HG02852 (cell line): ENCODE measurements around the gene JAM3.
"Not testable (repeated sequence)": the region's sequence is repeated elsewhere in the genome, so short reads cannot be mapped to it uniquely, and the experiment has no call there.

Source experiments
- ATAC-seq: cut with Tn5 transposase; IDR thresholded peaks from one replicate; pipeline ENCODE4 v1.9.1; 2021; ENCODE audit warnings: mild to moderate bottlenecking, moderate library complexity; ENCODE audit not compliant: unreplicated experiment

Gene JAM3

GRCh38 chr11:134098566-134099184 is 29.8 kb downstream of the JAM3 start:
- no peak for ATAC-seq

GRCh38 chr11:134100171-134100570 is 31.3 kb downstream of the JAM3 start:
- no peak for ATAC-seq

GRCh38 chr11:134101282-134101681 is 32.4 kb downstream of the JAM3 start:
- ATAC-seq: no peak

DNA sequence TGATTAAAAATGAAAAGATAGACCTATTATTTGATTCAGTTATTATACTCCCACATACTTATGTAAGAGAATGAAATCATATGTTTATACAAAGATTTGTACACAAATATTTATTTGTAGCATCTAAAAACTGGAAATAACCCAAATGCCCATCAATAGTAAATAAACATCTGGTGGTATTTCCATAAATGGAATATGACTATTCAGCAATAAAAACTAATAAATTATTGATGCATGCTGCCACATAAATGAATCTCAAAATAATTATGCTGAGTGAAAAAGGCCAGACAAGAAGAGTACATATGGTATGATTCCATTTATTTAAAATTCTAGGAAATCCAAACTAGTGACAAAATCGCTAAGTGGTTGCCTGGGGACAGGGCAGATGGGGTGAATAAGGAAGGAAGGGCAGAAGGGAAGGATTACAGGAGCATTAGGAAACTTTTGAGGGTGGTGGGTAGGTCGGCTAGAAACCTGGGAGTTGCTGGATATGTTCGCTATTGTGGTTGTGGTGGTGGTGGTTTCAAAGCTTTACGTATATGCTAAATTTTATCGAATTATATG is 41.5 kb downstream of the JAM3 start:
- no peak for ATAC-seq

DNA sequence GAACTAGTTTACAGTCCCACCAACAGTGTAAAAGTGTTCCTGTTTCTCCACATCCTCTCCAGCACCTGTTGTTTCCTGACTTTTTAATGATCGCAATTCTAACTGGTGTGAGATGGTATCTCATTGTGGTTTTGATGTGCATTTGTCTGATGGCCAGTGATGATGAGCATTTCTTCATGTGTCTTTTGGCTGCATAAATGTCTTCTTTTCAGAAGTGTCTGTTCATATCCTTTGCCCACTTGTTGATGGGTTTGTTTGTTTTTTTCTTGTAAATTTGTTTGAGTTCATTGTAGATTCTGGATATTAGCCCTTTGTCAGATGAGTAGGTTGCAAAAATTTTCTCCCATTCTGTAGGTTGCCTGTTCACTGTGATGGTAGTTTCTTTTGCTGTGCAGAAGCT is 44.9 kb downstream of the JAM3 start:
- ATAC-seq: not testable (repeated sequence)

GRCh38 chr11:134116210-134116609 is 47.3 kb downstream of the JAM3 start:
- ATAC-seq: no peak

DNA sequence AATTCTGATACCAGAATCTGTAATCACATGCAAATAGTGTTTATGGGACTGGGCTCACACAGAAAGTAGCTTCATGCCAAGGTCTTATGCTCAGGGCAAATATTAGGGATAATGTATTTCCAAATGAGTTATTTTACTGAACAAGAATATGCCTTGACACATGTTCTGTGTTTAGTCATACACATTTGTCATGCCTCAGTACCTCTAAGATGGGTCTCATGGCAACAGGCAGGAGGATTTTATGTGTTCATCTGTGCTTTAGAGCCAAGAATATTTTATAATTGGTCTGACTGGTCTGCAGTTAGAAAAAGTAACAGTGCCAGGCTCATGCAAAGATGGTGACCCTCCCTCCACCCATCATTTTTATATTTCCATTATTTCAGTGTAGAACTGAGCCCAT is 49.1 kb downstream of the JAM3 start:
- ATAC-seq: no peak

DNA sequence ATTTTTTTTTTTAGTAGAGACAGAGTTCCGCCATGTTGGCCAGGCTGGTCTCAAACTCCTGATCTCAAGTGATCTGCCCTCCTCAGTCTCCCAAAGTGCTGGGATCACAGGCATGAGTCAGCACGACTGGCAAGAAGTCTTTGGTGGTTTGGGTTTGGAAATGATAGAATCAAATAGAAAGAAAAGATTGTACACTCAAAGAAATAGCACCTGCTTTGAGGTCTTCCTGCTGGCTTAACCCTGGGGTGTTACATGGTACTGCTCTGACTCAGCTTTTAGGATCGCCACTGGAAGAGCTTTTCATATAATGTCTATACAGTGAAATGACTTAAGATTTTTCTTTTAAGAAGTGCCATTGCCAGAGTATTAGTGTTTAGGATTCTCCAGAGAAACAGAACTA is 50.2 kb downstream of the JAM3 start:
- no peak for ATAC-seq

DNA sequence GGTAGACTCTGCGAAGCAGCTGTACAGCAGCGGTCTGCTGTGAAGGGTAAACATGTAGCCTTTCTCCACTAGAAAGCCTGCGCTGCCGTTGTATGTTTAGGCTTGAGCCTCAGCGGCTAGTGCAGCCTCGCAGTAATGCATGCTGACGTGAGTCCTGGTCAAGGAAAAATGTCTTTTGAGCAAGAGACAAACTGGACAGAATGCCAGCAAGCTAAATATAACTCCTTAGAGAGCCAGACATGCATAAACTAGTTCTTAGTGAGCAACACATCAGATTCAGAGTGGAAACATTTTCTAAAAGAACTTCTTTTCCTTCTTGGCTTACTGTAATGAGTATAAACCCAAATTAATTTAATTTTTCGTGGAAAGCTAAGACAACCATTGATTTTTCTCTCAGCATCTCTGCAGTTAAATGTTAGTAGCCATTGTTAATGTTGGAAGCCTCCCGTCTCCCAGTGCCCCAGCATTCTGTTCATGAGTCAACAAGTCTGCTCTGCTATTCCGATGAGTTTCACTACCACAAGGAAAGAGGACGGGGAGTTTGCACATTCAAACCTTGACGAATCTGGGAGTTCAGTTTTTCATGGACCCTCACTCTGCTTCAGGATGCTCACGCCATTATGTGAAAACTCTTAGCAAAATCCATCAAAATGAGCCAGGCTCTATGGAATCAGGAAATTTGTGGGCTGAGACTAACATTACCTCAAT is 51.4 kb downstream of the JAM3 start:
- no peak for ATAC-seq

DNA sequence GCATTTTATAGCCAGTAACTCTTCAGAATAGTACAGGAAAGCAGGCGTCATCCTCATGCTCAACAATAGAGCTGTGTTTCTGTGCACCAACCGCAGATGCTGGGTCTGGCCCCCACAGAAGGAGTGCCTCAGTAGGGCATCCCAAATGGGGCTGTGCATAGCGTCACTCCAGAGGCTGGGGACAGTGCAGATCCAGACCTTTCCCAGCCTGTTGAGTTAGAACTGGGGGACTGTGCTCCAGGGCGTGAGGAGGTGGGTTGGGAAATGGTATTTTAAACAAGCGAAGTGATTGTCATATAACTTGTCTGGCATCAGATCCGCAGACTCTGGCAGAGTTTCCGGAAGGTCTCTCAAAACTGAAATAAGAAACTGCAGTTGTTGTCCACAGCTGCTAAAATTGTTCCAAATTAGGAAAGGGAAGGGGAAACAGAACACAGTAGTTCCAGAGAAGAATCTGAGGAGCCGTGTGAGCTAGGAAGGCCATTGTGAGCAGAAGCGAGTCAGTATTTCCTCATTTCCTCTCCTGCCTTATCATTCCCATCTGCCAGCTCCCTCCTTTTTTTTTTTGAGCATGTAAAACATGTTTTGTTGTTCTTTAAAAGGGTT is 52.2 kb downstream of the JAM3 start:
- no peak for ATAC-seq

GRCh38 chr11:134124660-134125451 is 56.0 kb downstream of the JAM3 start:
- ATAC-seq: no peak

DNA sequence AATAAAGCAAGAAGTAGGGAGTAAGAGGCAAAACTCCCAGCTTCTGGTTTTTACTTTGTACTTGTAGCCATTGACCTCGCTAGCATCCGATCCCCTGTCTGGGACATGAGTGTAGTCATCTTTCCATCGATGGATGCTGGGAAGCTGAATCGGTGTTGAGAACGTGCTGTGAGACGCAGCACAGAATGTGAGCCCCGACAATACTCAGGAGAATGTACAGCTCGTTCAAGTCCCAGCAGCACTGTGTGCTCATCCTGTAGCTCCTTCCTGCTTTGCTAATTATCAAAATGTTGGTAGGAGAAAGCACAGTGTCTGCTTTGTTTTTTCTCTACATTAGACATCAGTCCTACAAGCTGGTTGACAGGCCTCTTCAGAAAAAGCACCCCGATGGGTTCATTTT is 56.6 kb downstream of the JAM3 start:
- ATAC-seq: no peak

GRCh38 chr11:134126217-134126822 is 57.4 kb downstream of the JAM3 start:
- ATAC-seq: no peak

- no peak for ATAC-seq
Observed at GRCh38 chr11:134131628-134132244, 62.9 kb downstream of the JAM3 start.

- no peak for ATAC-seq
Observed at GRCh38 chr11:134132808-134133207, 63.9 kb downstream of the JAM3 start.

DNA sequence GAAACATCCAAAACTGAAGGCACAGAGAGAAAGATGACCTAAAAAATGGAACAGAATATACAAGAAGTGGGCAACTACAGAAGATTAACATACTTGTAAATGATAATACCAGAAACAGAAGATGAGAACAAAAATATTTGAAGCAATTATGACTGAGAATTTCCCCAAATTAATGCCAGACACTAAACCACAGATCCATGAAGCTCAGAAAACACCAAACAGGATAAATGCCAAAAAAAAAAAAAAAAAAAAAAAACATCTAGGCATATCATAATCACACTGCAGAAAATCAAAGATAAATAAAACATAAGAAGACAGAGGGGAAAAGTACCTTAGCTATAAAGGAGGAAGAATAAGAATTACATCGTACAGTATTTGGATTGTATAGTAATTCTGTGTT is 65.3 kb downstream of the JAM3 start:
- ATAC-seq: no peak

DNA sequence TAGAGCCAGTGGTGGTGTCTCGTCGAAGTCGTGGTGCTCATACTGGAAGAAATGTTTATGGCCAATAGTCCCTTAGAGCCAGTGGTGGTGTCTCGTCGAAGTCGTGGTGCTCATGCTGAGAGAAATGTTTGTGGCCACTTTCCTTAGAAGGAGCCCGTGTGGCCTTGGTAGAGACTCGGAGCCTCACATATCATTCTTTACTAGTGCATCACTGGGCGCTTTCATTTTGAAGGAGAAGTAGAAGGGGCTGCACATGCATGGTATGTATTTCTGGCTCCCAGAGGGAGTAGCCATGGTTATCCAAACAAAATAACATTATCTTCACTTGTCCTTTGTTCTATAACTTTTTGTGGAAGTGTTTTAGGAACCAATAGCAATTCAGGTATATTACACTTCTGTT is 69.5 kb downstream of the JAM3 start:
- no peak for ATAC-seq

GRCh38 chr11:134139303-134139872 is 70.5 kb downstream of the JAM3 start:
- no peak for ATAC-seq

GRCh38 chr11:134139873-134140331 is 71.0 kb downstream of the JAM3 start:
- no peak for ATAC-seq

DNA sequence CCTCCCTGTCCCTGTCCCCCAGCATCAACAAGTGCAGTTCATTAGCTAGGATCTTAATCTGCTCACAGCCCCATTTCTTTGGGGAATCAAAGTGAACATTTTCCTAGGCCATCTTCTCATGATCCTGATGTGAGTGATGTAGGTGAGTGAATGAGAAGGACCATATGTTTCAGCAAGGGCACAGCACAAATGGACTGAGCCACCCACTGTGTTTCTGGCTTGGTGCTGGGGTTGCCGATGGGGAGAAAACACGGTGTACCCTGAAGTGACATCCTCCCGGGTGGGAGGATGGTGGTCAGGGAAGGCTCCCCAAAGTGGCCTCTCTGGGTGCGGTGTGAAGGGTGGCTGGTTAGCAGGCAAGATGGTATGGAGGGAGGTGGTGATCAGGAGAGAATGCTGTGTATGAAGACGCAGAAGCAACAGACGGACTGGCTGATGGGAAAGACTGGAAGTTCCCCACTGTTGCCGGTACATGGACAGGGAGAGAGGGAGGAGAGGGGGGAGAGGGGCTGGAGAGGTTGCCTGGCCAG is 72.2 kb downstream of the JAM3 start:
- no peak for ATAC-seq
